ENCODE measurements around the gene MATK. TPM values are rescaled to one million over a fixed set of nuclear protein-coding genes. Genes with fewer than 3 reads are reported as not detected.

MATK gene
- total RNA-seq, 1 donor from 2014 or later: not detected

- peaks cover 16% of the 10 kb centered on the region for H3K27me3 Mint-ChIP-seq (ENCODE audit: low read depth, unreplicated experiment)
- Histone ChIP-seq H3K9ac (ENCODE audit: low read length) (no peak overlapping the region), H3K4me1 (ENCODE audit: insufficient read depth, low read length) (no peaks in the 10 kb centered on the region), H3K9me3 (ENCODE audit: insufficient read depth, low read depth, low read length) (no peaks in the 10 kb centered on the region), H3K27me3 (ENCODE audit: insufficient read depth, low read length) (no peaks in the 10 kb centered on the region), H3K4me2 (ENCODE audit: low read length) (no peak overlapping the region), H3K36me3 (ENCODE audit: insufficient read depth, low read length) (no peaks in the 10 kb centered on the region), H3K79me2 (ENCODE audit: insufficient read depth, low read length) (no peaks in the 10 kb centered on the region), H3K27ac (ENCODE audit: low read depth, low read length) (no peak overlapping the region), H3K4me3 (ENCODE audit: insufficient read depth, low read depth, low read length) (no peak overlapping the region), H2AFZ (ENCODE audit: low read depth, low read length) (no peak overlapping the region), H4K20me1 (ENCODE audit: insufficient read depth, low read length) (no peaks in the 10 kb centered on the region)
- H3K4me1 Mint-ChIP-seq (ENCODE audit: low read depth, unreplicated experiment): no peaks in the 10 kb centered on the region
- no peak overlapping the region for H3K4me3 Mint-ChIP-seq (ENCODE audit: unreplicated experiment)
- H3K27ac Mint-ChIP-seq (ENCODE audit: unreplicated experiment): no peak overlapping the region
- H3K9me3 Mint-ChIP-seq (ENCODE audit: unreplicated experiment): no peaks in the 10 kb centered on the region
- FAIRE-seq (no peak), DNase-seq (ENCODE audit: low read depth) (no peak)
- no peak for TF ChIP-seq EZH2 (IDR thresholded peaks at IDR 0.05; ENCODE audit: insufficient read depth, low read length)
- no peak for TF ChIP-seq CTCF (IDR thresholded peaks at IDR 0.05; ENCODE audit: insufficient read depth, low read depth, low read length)
- peaks cover 3% of the 10 kb centered on the region for H3K36me3 Mint-ChIP-seq (ENCODE audit: low read depth, unreplicated experiment)
Observed at GRCh38 chr19:3775374-3775711, 10.8 kb downstream of the MATK start.

- H3K27me3 ChIP-seq (ENCODE audit: insufficient read depth, low read length): no peaks in the 10 kb centered on the region
- no peak for DNase-seq (ENCODE audit: low read depth)
- Mint-ChIP-seq H3K9me3 (ENCODE audit: unreplicated experiment) (no peaks in the 10 kb centered on the region), H3K4me3 (ENCODE audit: unreplicated experiment) (no peak overlapping the region), H3K27ac (ENCODE audit: unreplicated experiment) (no peak overlapping the region), H3K36me3 (ENCODE audit: low read depth, unreplicated experiment) (peaks cover 3% of the 10 kb centered on the region), H3K27me3 (ENCODE audit: low read depth, unreplicated experiment) (peaks cover 16% of the 10 kb centered on the region), H3K4me1 (ENCODE audit: low read depth, unreplicated experiment) (no peaks in the 10 kb centered on the region)
- H3K79me2 ChIP-seq (ENCODE audit: insufficient read depth, low read length): no peaks in the 10 kb centered on the region
- H2AFZ ChIP-seq (ENCODE audit: low read depth, low read length): no peak overlapping the region
- H3K4me2 ChIP-seq (ENCODE audit: low read length): no peak overlapping the region
- TF ChIP-seq EZH2 (IDR thresholded peaks at IDR 0.05; ENCODE audit: insufficient read depth, low read length) (no peak), CTCF (IDR thresholded peaks at IDR 0.05; ENCODE audit: insufficient read depth, low read depth, low read length) (no peak)
- no peaks in the 10 kb centered on the region for H4K20me1 ChIP-seq (ENCODE audit: insufficient read depth, low read length)
- H3K36me3 ChIP-seq (ENCODE audit: insufficient read depth, low read length): no peaks in the 10 kb centered on the region
- FAIRE-seq: no peak
- H3K9ac ChIP-seq (ENCODE audit: low read length): no peak overlapping the region
- no peaks in the 10 kb centered on the region for H3K4me1 ChIP-seq (ENCODE audit: insufficient read depth, low read length)
- no peak overlapping the region for H3K4me3 ChIP-seq (ENCODE audit: insufficient read depth, low read depth, low read length)
- H3K27ac ChIP-seq (ENCODE audit: low read depth, low read length): no peak overlapping the region
- no peaks in the 10 kb centered on the region for H3K9me3 ChIP-seq (ENCODE audit: insufficient read depth, low read depth, low read length)
Observed at GRCh38 chr19:3774621-3775373, 11.4 kb downstream of the MATK start.

- Histone ChIP-seq H3K9ac (ENCODE audit: low read length) (no peak overlapping the region), H3K27me3 (ENCODE audit: insufficient read depth, low read length) (no peaks in the 10 kb centered on the region), H3K79me2 (ENCODE audit: insufficient read depth, low read length) (no peaks in the 10 kb centered on the region), H3K36me3 (ENCODE audit: insufficient read depth, low read length) (no peaks in the 10 kb centered on the region), H2AFZ (ENCODE audit: low read depth, low read length) (no peak overlapping the region), H3K27ac (ENCODE audit: low read depth, low read length) (no peak overlapping the region), H3K4me2 (ENCODE audit: low read length) (no peak overlapping the region), H4K20me1 (ENCODE audit: insufficient read depth, low read length) (no peaks in the 10 kb centered on the region), H3K4me1 (ENCODE audit: insufficient read depth, low read length) (no peaks in the 10 kb centered on the region), H3K4me3 (ENCODE audit: insufficient read depth, low read depth, low read length) (no peak overlapping the region), H3K9me3 (ENCODE audit: insufficient read depth, low read depth, low read length) (no peaks in the 10 kb centered on the region)
- Mint-ChIP-seq H3K9me3 (ENCODE audit: unreplicated experiment) (no peaks in the 10 kb centered on the region), H3K27ac (ENCODE audit: unreplicated experiment) (no peak overlapping the region), H3K4me3 (ENCODE audit: unreplicated experiment) (no peak overlapping the region), H3K4me1 (ENCODE audit: low read depth, unreplicated experiment) (no peaks in the 10 kb centered on the region), H3K27me3 (ENCODE audit: low read depth, unreplicated experiment) (peaks cover 16% of the 10 kb centered on the region), H3K36me3 (ENCODE audit: low read depth, unreplicated experiment) (peaks cover 3% of the 10 kb centered on the region)
- no peak for TF ChIP-seq CTCF (IDR thresholded peaks at IDR 0.05; ENCODE audit: insufficient read depth, low read depth, low read length)
- no peak for TF ChIP-seq EZH2 (IDR thresholded peaks at IDR 0.05; ENCODE audit: insufficient read depth, low read length)
- DNase-seq (ENCODE audit: low read depth) (no peak), FAIRE-seq (no peak)
Observed at GRCh38 chr19:3773814-3774515, 12.2 kb downstream of the MATK start.
